Esophagus squamous epithelium (tissue), 5 donors: Measurements from ENCODE around the gene ITPR2. TPM values are rescaled to one million over a fixed set of nuclear protein-coding genes. Genes with fewer than 3 reads are reported as not detected.

Experiments used
- DNase-seq: peaks from one replicate; lab custom pipeline; 2025; lab: John Stamatoyannopoulos, UW
- H3K27ac ChIP-seq, 4 donors: fragments of 200-600 bp; sonication (generic); one replicate each; pipeline ENCODE4 v1.5.1; 2016 to 2019; ENCODE audit warnings: mild to moderate bottlenecking in 1 of 4
- H3K27me3 ChIP-seq, 4 donors: fragments of 200-600 bp; sonication (generic); 1 replicate in 3 of 4; 2 replicates in 1 of 4; pipeline versions ENCODE4 v1.5.1 to v1.6.0; 2017 to 2021; ENCODE audit warnings: antibody characterized with exemption in 1 of 4
- H3K36me3 ChIP-seq, 3 donors: fragments of 200-600 bp; sonication (generic); one replicate each; pipeline ENCODE4 v1.5.1; 2016 to 2019
- H3K4me1 ChIP-seq, 3 donors: fragments of 200-600 bp; sonication (generic); one replicate each; pipeline ENCODE4 v1.5.1; 2017 to 2019
- H3K4me3 ChIP-seq, 4 donors: fragments of 200-600 bp; sonication (generic); 1 replicate in 3 of 4; 2 replicates in 1 of 4; pipeline ENCODE4 v1.5.1; 2016 to 2019; ENCODE audit warnings: mild to moderate bottlenecking in 2 of 4, moderate library complexity in 1 of 4
- H3K9me3 ChIP-seq, 3 donors: fragments of 200-600 bp; sonication (generic); one replicate each; pipeline ENCODE4 v1.5.1; 2016 to 2019
- CTCF ChIP-seq, 6 experiments: fragments of 450-650 bp in 4 of 6; fragments of 200-600 bp in 2 of 6; sonication (generic) in 2 of 6; IDR thresholded peaks; one replicate each; pipeline ENCODE4 v1.5.1; 2016 to 2019; ENCODE audit warnings: antibody characterized with exemption in 6 of 6, mild to moderate bottlenecking in 4 of 6, moderate library complexity in 4 of 6
- POLR2A ChIP-seq, 4 donors: fragments of 450-650 bp; IDR thresholded peaks; one replicate each; pipeline ENCODE4 v1.6.1; 2017; ENCODE audit warnings: antibody characterized with exemption in 4 of 4, mild to moderate bottlenecking in 4 of 4, moderate library complexity in 3 of 4
- WGBS, 2 donors: methylation state at CpG; one replicate each; pipeline ENCODE4 v1.1.5; 2018; 5-methylcytosine and 5-hydroxymethylcytosine counted together
- intact Hi-C: fragments of 100-400 bp; cut with DNase I; formaldehyde crosslinking; loops from one replicate; pipeline ENCODE4 v1.15.0; 2022
- total RNA-seq, 4 donors: library from RNA; depleted of rRNA; stranded (reverse); fragments of >200 nt; gene quantifications; one replicate each; pipeline ENCODE4 v1.1.0, GENCODE V29; 2016
- donor health status: DM: yes; HTN: yes; CAD: no.

Gene ITPR2
- total RNA-seq, 4 donors from 2014 or later: 30.7 to 49.3 (median 37.6) TPM

DNA sequence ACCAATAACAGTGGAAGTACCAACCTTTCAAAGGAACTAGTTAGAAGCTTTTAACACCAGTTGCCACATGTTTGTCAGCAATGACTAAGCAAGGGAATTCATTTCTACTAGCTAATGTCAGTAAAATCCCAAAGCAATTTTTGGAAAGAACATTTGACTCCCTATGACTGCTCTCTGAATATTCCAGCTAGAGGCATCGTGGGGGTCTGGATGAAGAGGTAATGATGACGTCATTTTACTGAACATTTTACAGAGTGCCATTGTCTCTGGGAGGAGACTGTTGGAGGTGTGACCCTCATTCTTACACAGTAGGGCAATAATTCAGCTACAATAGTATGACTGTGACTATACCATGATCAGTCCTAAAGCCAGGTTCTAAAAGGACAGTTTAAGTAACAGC, 204.8 kb downstream of the ITPR2 start:
- H3K27me3 ChIP-seq: no peaks in the 10 kb centered on the region
- H3K27ac ChIP-seq: no peak overlapping the region
- peaks cover 0 to 63% (median 0%) of the 10 kb centered on the region in 3 donors for H3K36me3 ChIP-seq
- peaks cover 0 to 29% (median 5%) of the 10 kb centered on the region in 3 donors for H3K4me1 ChIP-seq
- TF ChIP-seq CTCF (IDR thresholded peaks at IDR 0.05) (no peak), POLR2A (IDR thresholded peaks at IDR 0.05) (no peak)
- H3K9me3 ChIP-seq: no peaks in the 10 kb centered on the region
- H3K4me3 ChIP-seq: no peak overlapping the region
- WGBS, 2 donors: 25 to 72% methylated on average over 2 of the region's 2 CpGs
- intact Hi-C loops: no loop called here
- DNase-seq: no peak

- peaks cover 0 to 29% (median 5%) of the 10 kb centered on the region in 3 donors for H3K4me1 ChIP-seq
- no peak for DNase-seq
- no peak overlapping the region for H3K4me3 ChIP-seq
- TF ChIP-seq POLR2A (IDR thresholded peaks at IDR 0.05) (no peak), CTCF (IDR thresholded peaks at IDR 0.05) (no peak)
- intact Hi-C loops: no loop called here
- no peaks in the 10 kb centered on the region for H3K9me3 ChIP-seq
- no peak overlapping the region for H3K27ac ChIP-seq
- H3K27me3 ChIP-seq: no peaks in the 10 kb centered on the region
- peaks cover 0 to 72% (median under 1%) of the 10 kb centered on the region in 3 donors for H3K36me3 ChIP-seq
- WGBS, 2 donors: 36 to 57% methylated on average over 4 of the region's 4 CpGs
Observed at GRCh38 chr12:26627335-26627734, 205.7 kb downstream of the ITPR2 start.

DNA sequence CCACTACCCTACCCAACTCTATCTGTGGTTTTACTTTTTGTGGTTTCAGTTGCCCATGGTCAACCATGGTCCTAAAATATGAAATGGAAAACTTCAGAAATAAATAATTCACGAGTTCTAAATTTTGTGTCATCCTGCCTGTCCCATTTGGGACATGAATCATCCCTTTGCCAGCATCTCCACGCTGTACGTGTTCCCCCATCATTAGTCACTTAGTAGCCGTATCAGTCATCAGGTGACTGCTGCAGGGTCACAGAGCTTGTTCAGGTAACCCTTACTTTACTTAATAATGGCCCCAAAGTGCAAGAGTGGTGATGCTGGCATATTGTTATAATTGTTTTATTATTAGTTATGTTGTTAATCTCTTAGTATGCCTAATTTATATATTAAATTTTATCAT, 209.9 kb downstream of the ITPR2 start:
- peaks cover 0 to 83% (median 11%) of the 10 kb centered on the region in 3 donors for H3K36me3 ChIP-seq
- TF ChIP-seq POLR2A (IDR thresholded peaks at IDR 0.05) (no peak), CTCF (IDR thresholded peaks at IDR 0.05) (no peak)
- WGBS, 2 donors: 68 to 78% methylated on average over 4 of the region's 4 CpGs

DNA sequence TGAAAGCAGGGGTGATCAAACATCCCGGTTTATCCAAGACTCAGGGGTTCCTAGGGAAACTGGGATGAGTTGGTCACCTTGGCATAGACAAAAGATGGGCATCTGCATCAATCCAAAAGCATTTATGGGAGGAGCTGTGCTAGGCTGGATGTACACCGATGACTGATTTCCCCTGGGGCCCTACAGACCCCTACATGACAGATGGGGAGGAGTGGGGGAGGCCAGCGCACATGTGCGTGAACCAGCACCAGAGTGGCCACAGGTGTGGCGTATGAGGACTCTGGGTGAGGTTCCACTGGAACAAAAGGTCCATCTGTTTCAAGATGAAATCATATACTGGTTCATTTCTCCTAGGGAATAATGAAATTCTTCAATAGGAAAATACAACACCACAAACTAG, 210.4 kb downstream of the ITPR2 start:
- TF ChIP-seq POLR2A (IDR thresholded peaks at IDR 0.05) (no peak), CTCF (IDR thresholded peaks at IDR 0.05) (no peak)
- Histone ChIP-seq H3K36me3 (peaks cover 0 to 78% (median 11%) of the 10 kb centered on the region in 3 donors), H3K27me3 (no peaks in the 10 kb centered on the region), H3K4me3 (no peak overlapping the region), H3K4me1 (peaks cover 0 to 8% (median 3%) of the 10 kb centered on the region in 3 donors), H3K9me3 (no peaks in the 10 kb centered on the region), H3K27ac (no peak overlapping the region)
- DNase-seq: no peak
- intact Hi-C loops: no loop called here
- 86 to 97% methylated on average over 5 of the region's 5 CpGs for WGBS, 2 donors

More for the DNA sequence above, 209.9 kb downstream of the ITPR2 start:
- no peak for DNase-seq
- Histone ChIP-seq H3K27ac (no peak overlapping the region), H3K27me3 (no peaks in the 10 kb centered on the region), H3K9me3 (no peaks in the 10 kb centered on the region), H3K4me3 (no peak overlapping the region), H3K4me1 (peaks cover 0 to 14% (median 3%) of the 10 kb centered on the region in 3 donors)
- intact Hi-C loops: no loop called here

- Histone ChIP-seq H3K9me3 (no peaks in the 10 kb centered on the region), H3K27ac (no peak overlapping the region), H3K4me1 (peaks cover 0 to 8% (median 3%) of the 10 kb centered on the region in 3 donors), H3K27me3 (no peaks in the 10 kb centered on the region), H3K4me3 (no peak overlapping the region), H3K36me3 (peaks cover 0 to 72% (median 11%) of the 10 kb centered on the region in 3 donors)
- intact Hi-C loops: no loop called here
- WGBS, 2 donors: 86 to 97% methylated on average over 3 of the region's 3 CpGs
- TF ChIP-seq POLR2A (IDR thresholded peaks at IDR 0.05) (no peak), CTCF (IDR thresholded peaks at IDR 0.05) (no peak)
- no peak for DNase-seq
Observed at GRCh38 chr12:26621932-26622331, 211.1 kb downstream of the ITPR2 start.
